AG09309 (cell line): ENCODE data around the gene HPD.

Experiments used
- DNase-seq: peaks from one replicate; pipeline ENCODE4 v3.0.0-alpha.2; 2010; ENCODE audit warnings: low read depth
- H3K4me3 ChIP-seq: 2 replicates; pipeline ENCODE4 v1.5.1; 2011; ENCODE audit warnings: mild to moderate bottlenecking, low read depth, low read length, moderate library complexity; ENCODE audit not compliant: control insufficient read depth
- CTCF ChIP-seq: IDR thresholded peaks from 2 replicates; pipeline ENCODE4 v1.5.1; 2011; ENCODE audit warnings: mild to moderate bottlenecking, low read depth, low read length, inconsistent platforms; ENCODE audit not compliant: insufficient read depth, control insufficient read depth; ENCODE audit errors: missing control alignments

Gene HPD

GRCh38 chr12:121858662-121859572, at the start of gene HPD:
TSS of gene HPD (minus strand) at chr12:121858859. CDS start at chr12:121858823, 36 bp downstream.
- H3K4me3 ChIP-seq = no peak within 1 kb of the TSS
- no peak for TF ChIP-seq CTCF
- peak; percentile 42 for DNase-seq

- no peak overlapping the region for H3K4me3 ChIP-seq
- DNase-seq = peak; percentile 42
- TF ChIP-seq CTCF = no peak
These were observed 47.1 kb upstream of the HPD start for GRCh38 chr12:121905746-121906145.

- H3K4me3 ChIP-seq = no peak overlapping the region
- TF ChIP-seq CTCF = no peak
- DNase-seq = no peak
These were observed 44.5 kb upstream of the HPD start for GRCh38 chr12:121903202-121903601.

- TF ChIP-seq CTCF = no peak
- DNase-seq = no peak
- H3K4me3 ChIP-seq = no peak overlapping the region
These were observed 40.9 kb upstream of the HPD start for GRCh38 chr12:121899590-121899989.

GRCh38 chr12:121898287-121898686, 39.6 kb upstream of the HPD start:
- no peak for DNase-seq
- H3K4me3 ChIP-seq = no peak overlapping the region
- no peak for TF ChIP-seq CTCF

- no peak overlapping the region for H3K4me3 ChIP-seq
- DNase-seq = no peak
- TF ChIP-seq CTCF = peak; percentile 13
These were observed 36.0 kb upstream of the HPD start for GRCh38 chr12:121894633-121895032.
